Activated T-cell treated with anti-CD3 and anti-CD28 coated beads, Interleukin-2, amount 50 U/mL, for 48 hours (primary cell): Measurements from ENCODE around the gene ADIRF.
"Not testable (repeated sequence)": the region's sequence is repeated elsewhere in the genome, so short reads cannot be mapped to it uniquely, and the experiment has no call there.

ENCODE experiments used
- DNase-seq, 2 experiments: peaks; one replicate each; pipeline ENCODE4 v3.0.0-alpha.2; 2020

ADIRF gene

GRCh38 chr10:86968271-86968993, at the start of gene ADIRF:
Gene ADIRF (plus strand): TSS chr10:86968482. CDS start chr10:86968545, 63 bp downstream.
- peak in 1 of 2 experiments; percentile 39 for DNase-seq

- no peak for DNase-seq
These were observed 45.7 kb upstream of the ADIRF start for GRCh38 chr10:86922553-86922961.

GRCh38 chr10:86929468-86930380, 38.6 kb upstream of the ADIRF start:
- no peak for DNase-seq

- DNase-seq, result no peak
These were observed 36.4 kb upstream of the ADIRF start for GRCh38 chr10:86931872-86932271.

GRCh38 chr10:86932674-86933073, 35.6 kb upstream of the ADIRF start:
- no peak for DNase-seq

- DNase-seq, result not testable (repeated sequence)
These were observed 34.0 kb upstream of the ADIRF start for GRCh38 chr10:86934162-86934711.

GRCh38 chr10:86936661-86937501, 31.4 kb upstream of the ADIRF start:
- DNase-seq, result no peak

GRCh38 chr10:86937502-86938154, 30.7 kb upstream of the ADIRF start:
- no peak for DNase-seq

GRCh38 chr10:86938260-86938659, 30.0 kb upstream of the ADIRF start:
- no peak for DNase-seq

GRCh38 chr10:86940076-86940475, 28.2 kb upstream of the ADIRF start:
- DNase-seq, result not testable (repeated sequence)

- no peak for DNase-seq
These were observed 27.6 kb upstream of the ADIRF start for GRCh38 chr10:86940677-86941076.

- no peak for DNase-seq
These were observed 26.9 kb upstream of the ADIRF start for GRCh38 chr10:86941426-86941825.

GRCh38 chr10:86941991-86942421, 26.3 kb upstream of the ADIRF start:
- no peak for DNase-seq

GRCh38 chr10:86942441-86943315, 25.6 kb upstream of the ADIRF start:
- peak in 1 of 2 experiments; percentile 12 for DNase-seq

GRCh38 chr10:86943316-86944030, 24.8 kb upstream of the ADIRF start:
- DNase-seq, result peak in 1 of 2 experiments; percentile 12

GRCh38 chr10:86944031-86944419, 24.3 kb upstream of the ADIRF start:
- DNase-seq, result peak in 1 of 2 experiments; percentile 11

GRCh38 chr10:86944471-86944870, 23.8 kb upstream of the ADIRF start:
- DNase-seq, result peak in 1 of 2 experiments; percentile 14

- peak in 1 of 2 experiments; percentile 9 for DNase-seq
These were observed 23.4 kb upstream of the ADIRF start for GRCh38 chr10:86944907-86945306.

- peak in 1 of 2 experiments; percentile 12 for DNase-seq
These were observed 22.7 kb upstream of the ADIRF start for GRCh38 chr10:86945361-86946212.
